GM12878 (cell line): ENCODE measurements around the gene SLC22A3. TPM values are rescaled to one million over a fixed set of nuclear protein-coding genes. Genes with fewer than 3 reads are reported as not detected.
A peak's percentile ranks its signal among the peaks of the same experiment; 100 is the strongest.

Source experiments
- ATAC-seq: fragments of 200-7000 bp; cut with Tn5 transposase; 3 replicates; pipeline ENCODE4 v1.9.1; 2020; ENCODE audit warnings: mild to moderate bottlenecking, moderate library complexity
- BruUV-seq: library from RNA; stranded (reverse); fragments of 400-500 nt; replicated peaks from 2 replicates; lab custom pipeline; 2021; lab: Mats Ljungman, UMichigan
- CTCF ChIA-PET: fragments of 300-600 bp; sonication (Branson Sonifier 250); formaldehyde crosslinking; extraction: SDS; loops from one replicate; lab custom pipeline; 2021; ENCODE audit warnings: inconsistent platforms; lab: Yijun Ruan, JAX
- POLR2A ChIA-PET: fragments of 350-600 bp; formaldehyde crosslinking; extraction: SDS; loops from one replicate; lab custom pipeline; 2021; ENCODE audit warnings: inconsistent platforms; lab: Charles Lee
- RAD21 ChIA-PET: fragments of 300-600 bp; sonication (Branson Sonifier 250); formaldehyde crosslinking; loops from one replicate; lab custom pipeline; 2023; ENCODE audit warnings: antibody characterized with exemption; ENCODE audit not compliant: unreplicated experiment; lab: Charles Lee
- SMC1A ChIA-PET: fragments of 300-600 bp; sonication (Branson Sonifier 250); formaldehyde crosslinking; loops from one replicate; lab custom pipeline; 2023; ENCODE audit not compliant: unreplicated experiment, uncharacterized antibody; lab: Charles Lee
- DNase-seq: peaks from one replicate; pipeline ENCODE4 v3.0.0-alpha.2; 2011; ENCODE audit warnings: low read depth, low spot score
- FAIRE-seq: peaks from 3 replicates; lab custom pipeline; 2011; peaks lifted over from hg19 to GRCh38; lab: Jason Lieb, UNC
- H2AFZ ChIP-seq: 2 replicates; pipeline ENCODE4 v1.6.0; 2011; ENCODE audit warnings: low read depth, low read length, control low read depth; ENCODE audit not compliant: control insufficient read depth
- H3K27ac ChIP-seq: 2 replicates; pipeline ENCODE4 v1.5.1; 2011; ENCODE audit warnings: control low read depth; ENCODE audit not compliant: control insufficient read depth, insufficient read depth
- H3K27me3 ChIP-seq, 2 experiments: replicated peaks in 1 of 2; 2 replicates each; pipeline versions ENCODE4 v1.6.0 to v1.6.1; 2011; ENCODE audit warnings: low read length in 1 of 2; ENCODE audit not compliant: control insufficient read depth in 2 of 2, insufficient read depth in 2 of 2
- H3K36me3 ChIP-seq, 2 experiments: 2 replicates each; pipeline ENCODE4 v1.5.1; 2011; ENCODE audit warnings: low read length in 1 of 2; ENCODE audit not compliant: control insufficient read depth in 2 of 2, insufficient read depth in 2 of 2
- H3K4me1 ChIP-seq: 2 replicates; pipeline ENCODE4 v1.6.1; 2011; ENCODE audit warnings: mild to moderate bottlenecking, low read length, moderate library complexity, mixed read lengths; ENCODE audit not compliant: control insufficient read depth, insufficient read depth
- H3K4me2 ChIP-seq: 2 replicates; pipeline ENCODE4 v1.6.0; 2011; ENCODE audit warnings: control low read depth; ENCODE audit not compliant: control insufficient read depth, insufficient read depth
- H3K4me3 ChIP-seq: fragments of 200-600 bp; sonication (generic); 2 replicates; pipeline ENCODE4 v1.5.1; 2016
- H3K79me2 ChIP-seq: 2 replicates; pipeline ENCODE4 v1.6.0; 2011; ENCODE audit warnings: low read length; ENCODE audit not compliant: control insufficient read depth, insufficient read depth
- H3K9ac ChIP-seq: 2 replicates; pipeline ENCODE4 v1.8.0; 2011; ENCODE audit warnings: low read length, control low read depth, mixed read lengths; ENCODE audit not compliant: control insufficient read depth, insufficient read depth
- H3K9me3 ChIP-seq: replicated peaks from 3 replicates; pipeline ENCODE4 v1.5.1; 2011; ENCODE audit warnings: mild to moderate bottlenecking, low read length; ENCODE audit not compliant: control insufficient read depth, insufficient read depth
- H4K20me1 ChIP-seq: 2 replicates; pipeline ENCODE4 v1.6.0; 2011; ENCODE audit not compliant: control insufficient read depth, insufficient read depth
- CREB1 ChIP-seq: IDR thresholded peaks from 2 replicates; pipeline ENCODE4 v1.6.1; 2012; ENCODE audit warnings: low read depth, mild to moderate bottlenecking, inconsistent platforms
- ZZZ3 ChIP-seq: IDR thresholded peaks from 2 replicates; pipeline ENCODE4 v1.6.1; 2011; ENCODE audit warnings: low read depth; ENCODE audit not compliant: control insufficient read depth, insufficient read length
- WGBS: methylation state at CpG from one replicate; pipeline ENCODE4 v1.1.6; 2016; ENCODE audit warnings: low lambda C conversion rate; ENCODE audit not compliant: insufficient replicate concordance, insufficient coverage; ENCODE audit errors: missing lambda C conversion rate; 5-methylcytosine and 5-hydroxymethylcytosine counted together
- in situ Hi-C: fragments of 300-500 bp; cut with MboI; formaldehyde crosslinking; loops from 9 replicates; pipeline ENCODE4 v1.14.3; 2018; ENCODE audit warnings: mixed read lengths
- intact Hi-C: fragments of 100-400 bp; cut with micrococcal nuclease; formaldehyde crosslinking; loops from one replicate; pipeline ENCODE4 v1.14.2; 2022; ENCODE audit not compliant: unreplicated experiment
- polyA plus RNA-seq, 11 experiments: library from polyadenylated mRNA; depleted of rRNA in 4 of 11; unstranded in 6 of 11; stranded (reverse) in 5 of 11; fragments of >200 nt; fragmentation: Nextera tagmentation in 4 of 11; fragmentation: Illumina TruSeq in 1 of 11; extraction: Ambion mirVana in 4 of 11; extraction: Trizol in 1 of 11; gene quantifications; 1 replicate in 1 of 11; 2 replicates in 10 of 11; pipeline versions ENCODE4 v1.2.1 to v1.2.3, GENCODE V29; 2011 to 2016; ENCODE audit warnings: inconsistent platforms in 2 of 11, missing spikeins in 2 of 11, low read depth in 1 of 11
- total RNA-seq, 4 experiments: library from RNA; depleted of rRNA in 3 of 4; stranded (reverse); fragments of >200 nt in 3 of 4; fragmentation: Illumina TruSeq in 1 of 4; extraction: Trizol in 1 of 4; gene quantifications; 2 replicates each; pipeline versions ENCODE4 v1.2.1 to v1.2.3, GENCODE V29; 2013 to 2021

SLC22A3 gene
- total and polyA plus RNA-seq, 10 of the 15 experiments (the other 5 are each of a cell fraction or from before 2014, with no cell fraction given): 0.07 to 0.15 TPM; not detected in 8

GRCh38 chr6:160500639-160501038 is 152.5 kb downstream of the SLC22A3 start:
- intact Hi-C loops (no loop called here), in situ Hi-C loops (no loop called here)
- H3K4me2 ChIP-seq: no peak overlapping the region
- no peaks in the 10 kb centered on the region for H3K36me3 ChIP-seq
- no peaks in the 10 kb centered on the region; the same call in 2 of the 3 replicates for H3K9me3 ChIP-seq
- FAIRE-seq: no peak
- H3K79me2 ChIP-seq: no peaks in the 10 kb centered on the region
- ChIA-PET RAD21 (no interaction called here), CTCF (no interaction called here), SMC1A (no interaction called here), POLR2A (no interaction called here)
- no peaks in the 10 kb centered on the region for H3K4me1 ChIP-seq
- TF ChIP-seq ZZZ3: no peak
- TF ChIP-seq CREB1: 0 out of 2 replicates have a peak, but pooled peaks have one; percentile 36
- H3K27me3 ChIP-seq: no peaks in the 10 kb centered on the region
- H3K27ac ChIP-seq: no peak overlapping the region
- no peak overlapping the region for H2AFZ ChIP-seq
- no peaks in the 10 kb centered on the region for H4K20me1 ChIP-seq
- WGBS: 3% methylated on average over 4 of the region's 4 CpGs
- H3K9ac ChIP-seq: no peak overlapping the region
- ATAC-seq: no peak
- no peak for DNase-seq
- no TSS peak for BruUV-seq
- no peak overlapping the region for H3K4me3 ChIP-seq

Other genes starting within 250 kb of the SLC22A3 start
- gene SLC22A1, start 226.6 kb upstream of the SLC22A3 start, total RNA-seq (2014; rRNA removed): 0.05 and 0.17 TPM in 2 replicates
- 0.09 TPM in 2 replicates for gene SLC22A1, start 226.6 kb upstream of the SLC22A3 start, total RNA-seq (2014; rRNA removed; fragmentation: Illumina TruSeq; extraction: Trizol)
- gene SLC22A1, start 226.6 kb upstream of the SLC22A3 start, total RNA-seq (2021): 0.28 and 1.1 TPM in 2 replicates
- 0.15 TPM in 1 of 2 replicates, not detected in the other for gene SLC22A1, start 226.6 kb upstream of the SLC22A3 start, polyA plus RNA-seq (2011; rRNA removed)
- 0.18 TPM in 1 of 2 replicates, not detected in the other for gene SLC22A1, start 226.6 kb upstream of the SLC22A3 start, polyA plus RNA-seq (2014; fragmentation: Illumina TruSeq; extraction: Trizol)
- under 1 TPM in 1 of 2 experiments, not detected in 1; 0.15 TPM for gene SLC22A1, start 226.6 kb upstream of the SLC22A3 start, polyA plus RNA-seq (2014; fragmentation: Nextera tagmentation; extraction: Ambion mirVana)
- gene SLC22A1, start 226.6 kb upstream of the SLC22A3 start, polyA plus RNA-seq (2014; rRNA removed): 0.09 and 0.23 TPM in 2 replicates
- gene SLC22A1, start 226.6 kb upstream of the SLC22A3 start, polyA plus RNA-seq (2016; fragmentation: Nextera tagmentation; extraction: Ambion mirVana): not detected
- not detected in 2 replicates for gene SLC22A2, start 89.6 kb upstream of the SLC22A3 start, total RNA-seq (2014; rRNA removed)
- not detected in 2 replicates for gene SLC22A2, start 89.6 kb upstream of the SLC22A3 start, total RNA-seq (2014; rRNA removed; fragmentation: Illumina TruSeq; extraction: Trizol)
- gene SLC22A2, start 89.6 kb upstream of the SLC22A3 start, total RNA-seq (2021): not detected in 2 replicates
- gene SLC22A2, start 89.6 kb upstream of the SLC22A3 start, polyA plus RNA-seq (2011; rRNA removed): 0.12 TPM in 2 replicates
- gene SLC22A2, start 89.6 kb upstream of the SLC22A3 start, polyA plus RNA-seq (2014; fragmentation: Illumina TruSeq; extraction: Trizol): not detected in 2 replicates
- gene SLC22A2, start 89.6 kb upstream of the SLC22A3 start, polyA plus RNA-seq (2014; fragmentation: Nextera tagmentation; extraction: Ambion mirVana): not detected
- not detected in 2 replicates for gene SLC22A2, start 89.6 kb upstream of the SLC22A3 start, polyA plus RNA-seq (2014; rRNA removed)
- gene SLC22A2, start 89.6 kb upstream of the SLC22A3 start, polyA plus RNA-seq (2016; fragmentation: Nextera tagmentation; extraction: Ambion mirVana): not detected